HG02840 (cell line): ENCODE results near the gene OAT.

Experiments
- ATAC-seq: cut with Tn5 transposase; IDR thresholded peaks from one replicate; pipeline ENCODE4 v1.9.1; 2021; ENCODE audit warnings: mild to moderate bottlenecking, moderate library complexity, moderate number of reproducible peaks; ENCODE audit not compliant: unreplicated experiment, low FRiP score

The OAT gene

GRCh38 chr10:124356701-124357560 lies 61.8 kb downstream of the OAT start:
- no peak for ATAC-seq

GRCh38 chr10:124354411-124355382 lies 64.0 kb downstream of the OAT start:
- no peak for ATAC-seq

- no peak for ATAC-seq
Observed at GRCh38 chr10:124353896-124354295, 64.8 kb downstream of the OAT start.

- no peak for ATAC-seq
Observed at GRCh38 chr10:124353091-124353815, 65.5 kb downstream of the OAT start.

GRCh38 chr10:124351481-124352220 lies 67.1 kb downstream of the OAT start:
- no peak for ATAC-seq

GRCh38 chr10:124350806-124351205 lies 67.9 kb downstream of the OAT start:
- no peak for ATAC-seq

GRCh38 chr10:124349996-124350280 lies 68.8 kb downstream of the OAT start:
- ATAC-seq, result no peak

GRCh38 chr10:124349231-124349995 lies 69.3 kb downstream of the OAT start:
- ATAC-seq, result no peak

GRCh38 chr10:124348801-124349200 lies 69.9 kb downstream of the OAT start:
- ATAC-seq, result no peak

GRCh38 chr10:124347956-124348355 lies 70.8 kb downstream of the OAT start:
- no peak for ATAC-seq
